ENCODE data around the gene TIMD4. TPM values are rescaled to one million over a fixed set of nuclear protein-coding genes. Genes with fewer than 3 reads are reported as not detected.

TIMD4 gene
- polyA plus RNA-seq, 2 donors = 0.04 TPM; not detected in 1

DNA sequence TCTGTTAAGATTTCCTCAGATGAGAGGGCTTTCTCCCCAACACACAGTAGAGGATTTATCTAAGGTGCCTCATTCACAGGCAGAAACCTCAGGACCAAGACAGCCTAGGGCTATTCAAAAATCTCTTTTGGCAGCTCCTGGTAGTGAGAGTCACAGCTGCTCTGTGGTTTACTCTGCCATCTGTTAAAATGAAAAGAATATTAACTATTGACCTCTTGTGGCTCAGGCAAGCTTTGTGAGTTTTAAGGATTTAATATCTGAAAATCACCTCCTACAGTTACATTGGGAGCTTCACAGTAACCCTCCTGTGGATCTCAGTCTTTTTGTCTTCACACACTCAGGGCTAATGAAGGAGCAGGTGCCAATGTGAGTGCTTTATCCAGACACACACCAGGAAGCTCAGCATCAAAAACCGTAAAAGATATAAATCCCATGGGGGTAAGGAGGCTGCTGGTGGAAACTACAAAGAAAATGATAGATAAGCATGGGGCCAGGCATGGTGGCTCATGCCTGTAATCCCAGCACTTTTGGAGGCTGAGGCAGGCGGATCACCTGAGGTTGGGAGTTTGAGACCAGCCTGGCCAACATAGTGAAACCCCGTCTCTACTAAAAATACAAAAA is 83.3 kb downstream of the TIMD4 start:
- Histone ChIP-seq H3K36me3 (ENCODE audit: control insufficient read depth in 2 of 2, insufficient read depth in 2 of 2, low read length in 1 of 2) (no peaks in the 10 kb centered on the region), H3K4me3 (ENCODE audit: low read depth in 1 of 2, low read length in 2 of 2) (no peak overlapping the region), H3K9me3 (ENCODE audit: control insufficient read depth in 2 of 2, insufficient read depth in 1 of 2, low read depth in 1 of 2, low read length in 1 of 2) (no peaks in the 10 kb centered on the region), H3K27ac (ENCODE audit: low read depth in 2 of 2, low read length in 1 of 2) (no peak overlapping the region), H3K4me1 (ENCODE audit: control insufficient read depth in 2 of 2, insufficient read depth in 2 of 2, low read length in 1 of 2) (no peaks in the 10 kb centered on the region), H3K27me3 (ENCODE audit: control insufficient read depth in 1 of 2, insufficient read depth in 2 of 2, low read length in 2 of 2) (no peaks in the 10 kb centered on the region)
- 73 to 81% methylated on average over 3 of the region's 3 CpGs for WGBS, 2 donors

DNA sequence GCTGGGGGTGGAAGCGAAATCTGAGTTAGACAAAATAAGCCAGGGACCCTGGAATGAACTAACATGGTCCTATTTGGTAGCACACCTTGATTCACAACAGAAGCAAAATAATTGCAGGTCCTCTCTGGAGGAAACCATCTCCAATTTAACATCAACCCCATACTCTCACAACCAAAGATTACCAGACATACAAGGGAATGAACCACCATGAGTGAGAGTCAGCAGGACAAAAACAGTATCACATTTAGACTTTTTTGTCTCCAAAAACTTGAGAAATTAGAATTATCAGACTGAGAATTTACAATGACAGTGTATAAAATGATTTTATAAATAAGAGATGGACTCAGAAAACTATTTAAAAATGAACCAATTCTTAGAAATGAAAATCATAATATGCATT is 91.8 kb downstream of the TIMD4 start:
- H3K36me3 ChIP-seq (ENCODE audit: control insufficient read depth in 2 of 2, insufficient read depth in 2 of 2, low read length in 1 of 2) = no peaks in the 10 kb centered on the region
- no peaks in the 10 kb centered on the region for H3K27me3 ChIP-seq (ENCODE audit: control insufficient read depth in 1 of 2, insufficient read depth in 2 of 2, low read length in 2 of 2)
- no peak overlapping the region for H3K4me3 ChIP-seq (ENCODE audit: low read depth in 1 of 2, low read length in 2 of 2)
- H3K4me1 ChIP-seq (ENCODE audit: control insufficient read depth in 2 of 2, insufficient read depth in 2 of 2, low read length in 1 of 2) = no peaks in the 10 kb centered on the region
- H3K9me3 ChIP-seq (ENCODE audit: control insufficient read depth in 2 of 2, insufficient read depth in 1 of 2, low read depth in 1 of 2, low read length in 1 of 2) = no peaks in the 10 kb centered on the region
- H3K27ac ChIP-seq (ENCODE audit: low read depth in 2 of 2, low read length in 1 of 2) = no peak overlapping the region
- WGBS, 2 donors = 72 to 77% methylated on average over 1 of the region's 1 CpG

DNA sequence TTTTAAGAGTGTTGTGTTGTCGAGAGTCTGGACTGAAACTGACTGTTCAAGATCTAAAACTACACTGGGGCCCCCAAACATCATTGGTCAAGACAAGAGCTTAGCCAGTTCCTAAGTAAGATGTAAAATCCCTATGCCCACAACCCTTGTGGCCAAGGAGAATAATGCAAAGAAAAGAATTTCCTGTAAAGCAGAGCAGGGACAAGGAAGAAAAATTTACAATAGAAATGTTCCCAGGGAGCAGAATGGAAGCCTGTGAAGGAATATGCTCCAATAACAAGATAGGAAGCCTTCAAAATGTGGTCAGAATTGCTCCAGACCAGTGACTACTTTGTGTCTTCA is 92.6 kb downstream of the TIMD4 start:
- WGBS, 2 donors = 81 to 89% methylated on average over 1 of the region's 1 CpG
- H3K4me3 ChIP-seq (ENCODE audit: low read depth in 1 of 2, low read length in 2 of 2) = no peak overlapping the region
- H3K27ac ChIP-seq (ENCODE audit: low read depth in 2 of 2, low read length in 1 of 2) = no peak overlapping the region
- H3K27me3 ChIP-seq (ENCODE audit: control insufficient read depth in 1 of 2, insufficient read depth in 2 of 2, low read length in 2 of 2) = no peaks in the 10 kb centered on the region
- no peaks in the 10 kb centered on the region for H3K4me1 ChIP-seq (ENCODE audit: control insufficient read depth in 2 of 2, insufficient read depth in 2 of 2, low read length in 1 of 2)
- no peaks in the 10 kb centered on the region for H3K36me3 ChIP-seq (ENCODE audit: control insufficient read depth in 2 of 2, insufficient read depth in 2 of 2, low read length in 1 of 2)
- H3K9me3 ChIP-seq (ENCODE audit: control insufficient read depth in 2 of 2, insufficient read depth in 1 of 2, low read depth in 1 of 2, low read length in 1 of 2) = no peaks in the 10 kb centered on the region

Other genes starting within 250 kb of the TIMD4 start
- gene PPP1R2B, start 112.9 kb downstream of the TIMD4 start, polyA plus RNA-seq = under 1 TPM in 1 of 2 donors, not detected in 1; 0.02 TPM
- gene HAVCR1, start 95.9 kb upstream of the TIMD4 start, polyA plus RNA-seq = not detected
- under 1 TPM; 0.47 to 0.91 TPM for gene HAVCR2, start 145.8 kb upstream of the TIMD4 start, polyA plus RNA-seq
- 1 to 10 TPM; 7.4 to 8.2 TPM for gene MED7, start 179.6 kb upstream of the TIMD4 start, polyA plus RNA-seq
- gene GARIN3, start 203.0 kb upstream of the TIMD4 start, polyA plus RNA-seq = not detected
- under 1 TPM; 0.58 to 0.84 TPM for gene ITK, start 217.6 kb upstream of the TIMD4 start, polyA plus RNA-seq

All from esophagus (tissue), 2 donors.